ENCODE measurements around the gene ABCG4. TPM values are rescaled to one million over a fixed set of nuclear protein-coding genes. Genes with fewer than 3 reads are reported as not detected.

The ABCG4 gene
- total and polyA plus RNA-seq, 9 of the 15 experiments (the other 6 are each of a cell fraction or from before 2014, with no cell fraction given), result 0.03 to 0.11 (median 0.07) TPM; not detected in 4

DNA sequence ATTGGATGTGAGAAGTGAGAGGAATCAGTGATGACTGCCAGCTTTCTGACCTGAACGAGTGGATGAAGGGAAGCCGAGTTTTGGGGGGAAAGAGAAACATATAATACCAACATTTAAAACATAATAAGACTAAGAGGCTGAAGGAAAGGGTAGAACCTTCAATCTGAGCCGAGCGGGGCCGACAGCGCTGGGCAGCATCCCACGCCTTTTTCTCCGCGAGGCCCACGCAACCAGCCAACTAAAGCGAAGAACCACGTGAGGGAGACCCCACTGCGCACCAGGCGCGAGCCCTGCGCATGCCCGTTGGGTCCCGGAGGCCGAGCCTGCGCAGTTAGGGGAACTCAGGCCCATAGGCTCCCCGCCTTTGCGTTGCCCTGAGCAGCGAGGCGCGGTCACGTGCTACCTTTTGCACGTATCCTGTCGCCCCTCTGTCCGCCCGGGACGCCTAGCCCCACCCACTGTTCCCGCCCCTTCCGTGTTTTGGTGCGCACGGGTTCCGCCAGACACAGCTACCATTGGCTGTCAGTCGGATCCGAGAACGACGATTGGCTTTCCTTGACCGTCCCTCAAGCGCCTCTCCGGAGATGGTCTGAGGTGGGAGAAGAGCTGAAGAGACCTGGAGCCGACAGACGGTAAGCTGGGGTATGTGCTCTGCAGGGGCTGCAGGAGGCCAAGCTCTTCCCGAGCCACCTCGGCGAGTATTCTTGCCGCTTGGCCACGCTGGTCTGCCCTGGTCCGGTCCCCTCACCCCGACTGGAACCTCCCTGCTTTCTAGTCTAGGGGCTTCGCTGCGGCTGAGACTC lies 27.6 kb upstream of the ABCG4 start, which contains the start of gene HINFP (continued):
- TF ChIP-seq, protein P1, sequence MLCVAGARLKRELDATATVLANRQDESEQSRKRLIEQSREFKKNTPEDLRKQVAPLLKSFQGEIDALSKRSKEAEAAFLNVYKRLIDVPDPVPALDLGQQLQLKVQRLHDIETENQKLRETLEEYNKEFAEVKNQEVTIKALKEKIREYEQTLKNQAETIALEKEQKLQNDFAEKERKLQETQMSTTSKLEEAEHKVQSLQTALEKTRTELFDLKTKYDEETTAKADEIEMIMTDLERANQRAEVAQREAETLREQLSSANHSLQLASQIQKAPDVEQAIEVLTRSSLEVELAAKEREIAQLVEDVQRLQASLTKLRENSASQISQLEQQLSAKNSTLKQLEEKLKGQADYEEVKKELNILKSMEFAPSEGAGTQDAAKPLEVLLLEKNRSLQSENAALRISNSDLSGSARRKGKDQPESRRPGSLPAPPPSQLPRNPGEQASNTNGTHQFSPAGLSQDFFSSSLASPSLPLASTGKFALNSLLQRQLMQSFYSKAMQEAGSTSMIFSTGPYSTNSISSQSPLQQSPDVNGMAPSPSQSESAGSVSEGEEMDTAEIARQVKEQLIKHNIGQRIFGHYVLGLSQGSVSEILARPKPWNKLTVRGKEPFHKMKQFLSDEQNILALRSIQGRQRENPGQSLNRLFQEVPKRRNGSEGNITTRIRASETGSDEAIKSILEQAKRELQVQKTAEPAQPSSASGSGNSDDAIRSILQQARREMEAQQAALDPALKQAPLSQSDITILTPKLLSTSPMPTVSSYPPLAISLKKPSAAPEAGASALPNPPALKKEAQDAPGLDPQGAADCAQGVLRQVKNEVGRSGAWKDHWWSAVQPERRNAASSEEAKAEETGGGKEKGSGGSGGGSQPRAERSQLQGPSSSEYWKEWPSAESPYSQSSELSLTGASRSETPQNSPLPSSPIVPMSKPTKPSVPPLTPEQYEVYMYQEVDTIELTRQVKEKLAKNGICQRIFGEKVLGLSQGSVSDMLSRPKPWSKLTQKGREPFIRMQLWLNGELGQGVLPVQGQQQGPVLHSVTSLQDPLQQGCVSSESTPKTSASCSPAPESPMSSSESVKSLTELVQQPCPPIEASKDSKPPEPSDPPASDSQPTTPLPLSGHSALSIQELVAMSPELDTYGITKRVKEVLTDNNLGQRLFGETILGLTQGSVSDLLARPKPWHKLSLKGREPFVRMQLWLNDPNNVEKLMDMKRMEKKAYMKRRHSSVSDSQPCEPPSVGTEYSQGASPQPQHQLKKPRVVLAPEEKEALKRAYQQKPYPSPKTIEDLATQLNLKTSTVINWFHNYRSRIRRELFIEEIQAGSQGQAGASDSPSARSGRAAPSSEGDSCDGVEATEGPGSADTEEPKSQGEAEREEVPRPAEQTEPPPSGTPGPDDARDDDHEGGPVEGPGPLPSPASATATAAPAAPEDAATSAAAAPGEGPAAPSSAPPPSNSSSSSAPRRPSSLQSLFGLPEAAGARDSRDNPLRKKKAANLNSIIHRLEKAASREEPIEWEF (CRISPR knock-in tag; IDR thresholded peaks at IDR 0.05), result no peak
- TF ChIP-seq ARNT (IDR thresholded peaks at IDR 0.05), result no peak; a peak in 1 of 4 replicates
- peak; percentile 97 for TF ChIP-seq BHLHE40 (IDR thresholded peaks at IDR 0.05; ENCODE audit: low read length)
- TF ChIP-seq, protein P2, sequence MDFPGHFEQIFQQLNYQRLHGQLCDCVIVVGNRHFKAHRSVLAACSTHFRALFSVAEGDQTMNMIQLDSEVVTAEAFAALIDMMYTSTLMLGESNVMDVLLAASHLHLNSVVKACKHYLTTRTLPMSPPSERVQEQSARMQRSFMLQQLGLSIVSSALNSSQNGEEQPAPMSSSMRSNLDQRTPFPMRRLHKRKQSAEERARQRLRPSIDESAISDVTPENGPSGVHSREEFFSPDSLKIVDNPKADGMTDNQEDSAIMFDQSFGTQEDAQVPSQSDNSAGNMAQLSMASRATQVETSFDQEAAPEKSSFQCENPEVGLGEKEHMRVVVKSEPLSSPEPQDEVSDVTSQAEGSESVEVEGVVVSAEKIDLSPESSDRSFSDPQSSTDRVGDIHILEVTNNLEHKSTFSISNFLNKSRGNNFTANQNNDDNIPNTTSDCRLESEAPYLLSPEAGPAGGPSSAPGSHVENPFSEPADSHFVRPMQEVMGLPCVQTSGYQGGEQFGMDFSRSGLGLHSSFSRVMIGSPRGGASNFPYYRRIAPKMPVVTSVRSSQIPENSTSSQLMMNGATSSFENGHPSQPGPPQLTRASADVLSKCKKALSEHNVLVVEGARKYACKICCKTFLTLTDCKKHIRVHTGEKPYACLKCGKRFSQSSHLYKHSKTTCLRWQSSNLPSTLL (IDR thresholded peaks at IDR 0.05), result no peak
- TF ChIP-seq, protein P3, sequence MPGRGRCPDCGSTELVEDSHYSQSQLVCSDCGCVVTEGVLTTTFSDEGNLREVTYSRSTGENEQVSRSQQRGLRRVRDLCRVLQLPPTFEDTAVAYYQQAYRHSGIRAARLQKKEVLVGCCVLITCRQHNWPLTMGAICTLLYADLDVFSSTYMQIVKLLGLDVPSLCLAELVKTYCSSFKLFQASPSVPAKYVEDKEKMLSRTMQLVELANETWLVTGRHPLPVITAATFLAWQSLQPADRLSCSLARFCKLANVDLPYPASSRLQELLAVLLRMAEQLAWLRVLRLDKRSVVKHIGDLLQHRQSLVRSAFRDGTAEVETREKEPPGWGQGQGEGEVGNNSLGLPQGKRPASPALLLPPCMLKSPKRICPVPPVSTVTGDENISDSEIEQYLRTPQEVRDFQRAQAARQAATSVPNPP (IDR thresholded peaks at IDR 0.05; ENCODE audit: borderline replicate concordance, insufficient read depth, insufficient read length), result no peak
- TF ChIP-seq SMARCA4 (IDR thresholded peaks at IDR 0.05), result no peak
- no peak for TF ChIP-seq MAFF (IDR thresholded peaks at IDR 0.05; ENCODE audit: low read length)
- no peak for TF ChIP-seq TCF7 (IDR thresholded peaks at IDR 0.05; ENCODE audit: borderline replicate concordance)
- TF ChIP-seq MYC (IDR thresholded peaks at IDR 0.05; ENCODE audit: low read depth, low read length), result peak; percentile 90
- TF ChIP-seq MYC (CRISPR knock-in tag; IDR thresholded peaks at IDR 0.05; ENCODE audit: borderline replicate concordance, low read depth), result 0 out of 2 replicates have a peak, but pooled peaks have one; percentile 57
- TF ChIP-seq ZNF324 (CRISPR knock-in tag; IDR thresholded peaks at IDR 0.05), result no peak
- TF ChIP-seq, protein P4, sequence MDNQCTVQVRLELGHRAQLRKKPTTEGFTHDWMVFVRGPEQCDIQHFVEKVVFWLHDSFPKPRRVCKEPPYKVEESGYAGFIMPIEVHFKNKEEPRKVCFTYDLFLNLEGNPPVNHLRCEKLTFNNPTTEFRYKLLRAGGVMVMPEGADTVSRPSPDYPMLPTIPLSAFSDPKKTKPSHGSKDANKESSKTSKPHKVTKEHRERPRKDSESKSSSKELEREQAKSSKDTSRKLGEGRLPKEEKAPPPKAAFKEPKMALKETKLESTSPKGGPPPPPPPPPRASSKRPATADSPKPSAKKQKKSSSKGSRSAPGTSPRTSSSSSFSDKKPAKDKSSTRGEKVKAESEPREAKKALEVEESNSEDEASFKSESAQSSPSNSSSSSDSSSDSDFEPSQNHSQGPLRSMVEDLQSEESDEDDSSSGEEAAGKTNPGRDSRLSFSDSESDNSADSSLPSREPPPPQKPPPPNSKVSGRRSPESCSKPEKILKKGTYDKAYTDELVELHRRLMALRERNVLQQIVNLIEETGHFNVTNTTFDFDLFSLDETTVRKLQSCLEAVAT (IDR thresholded peaks at IDR 0.05), result peak; percentile 9 to 20; a peak in 1 of 4 replicates
- no peak for TF ChIP-seq EWSR1 (IDR thresholded peaks at IDR 0.05; ENCODE audit: borderline replicate concordance, low read depth, partially characterized antibody)
- no peak for TF ChIP-seq YBX1 (IDR thresholded peaks at IDR 0.05)
- peak; percentile 22; the same call in 1 of the 2 replicates for TF ChIP-seq HDAC8 (tag; IDR thresholded peaks at IDR 0.05)
- TF ChIP-seq TCF7L2 (IDR thresholded peaks at IDR 0.05; ENCODE audit: low read depth, low read length), result no peak
- no peak for TF ChIP-seq RNF2 (IDR thresholded peaks at IDR 0.05)
- no peak for TF ChIP-seq ZFP30 (CRISPR knock-in tag; IDR thresholded peaks at IDR 0.05; ENCODE audit: borderline replicate concordance)
- no peak for TF ChIP-seq BCOR (IDR thresholded peaks at IDR 0.05)
